Body of pancreas (tissue), 4 donors: ENCODE measurements around the gene SNX20.

Source experiments
- POLR2A ChIP-seq, 3 donors: fragments of 450-650 bp; IDR thresholded peaks; one replicate each; pipeline ENCODE4 v1.6.1; 2016; ENCODE audit warnings: antibody characterized with exemption in 3 of 3, mild to moderate bottlenecking in 2 of 3
- TF ChIP-seq, protein P1 (sequence below), 7 experiments: fragments of 450-650 bp in 4 of 7; fragments of 200-600 bp in 3 of 7; sonication (generic) in 3 of 7; IDR thresholded peaks; one replicate each; pipeline ENCODE4 v1.5.1; 2016 to 2019; ENCODE audit warnings: antibody characterized with exemption in 7 of 7

- TF ChIP-seq, protein P1, sequence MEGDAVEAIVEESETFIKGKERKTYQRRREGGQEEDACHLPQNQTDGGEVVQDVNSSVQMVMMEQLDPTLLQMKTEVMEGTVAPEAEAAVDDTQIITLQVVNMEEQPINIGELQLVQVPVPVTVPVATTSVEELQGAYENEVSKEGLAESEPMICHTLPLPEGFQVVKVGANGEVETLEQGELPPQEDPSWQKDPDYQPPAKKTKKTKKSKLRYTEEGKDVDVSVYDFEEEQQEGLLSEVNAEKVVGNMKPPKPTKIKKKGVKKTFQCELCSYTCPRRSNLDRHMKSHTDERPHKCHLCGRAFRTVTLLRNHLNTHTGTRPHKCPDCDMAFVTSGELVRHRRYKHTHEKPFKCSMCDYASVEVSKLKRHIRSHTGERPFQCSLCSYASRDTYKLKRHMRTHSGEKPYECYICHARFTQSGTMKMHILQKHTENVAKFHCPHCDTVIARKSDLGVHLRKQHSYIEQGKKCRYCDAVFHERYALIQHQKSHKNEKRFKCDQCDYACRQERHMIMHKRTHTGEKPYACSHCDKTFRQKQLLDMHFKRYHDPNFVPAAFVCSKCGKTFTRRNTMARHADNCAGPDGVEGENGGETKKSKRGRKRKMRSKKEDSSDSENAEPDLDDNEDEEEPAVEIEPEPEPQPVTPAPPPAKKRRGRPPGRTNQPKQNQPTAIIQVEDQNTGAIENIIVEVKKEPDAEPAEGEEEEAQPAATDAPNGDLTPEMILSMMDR (IDR thresholded peaks at IDR 0.05), result no peak
- TF ChIP-seq POLR2A (IDR thresholded peaks at IDR 0.05), result no peak
These were observed 28.2 kb downstream of the SNX20 start for GRCh38 chr16:50652836-50653425.
